ENCODE data around the gene MOB3A. TPM values are rescaled to one million over a fixed set of nuclear protein-coding genes. Genes with fewer than 3 reads are reported as not detected.
A peak's percentile ranks its signal among the peaks of the same experiment; 100 is the strongest.
"Not testable (repeated sequence)": the region's sequence is repeated elsewhere in the genome, so short reads cannot be mapped to it uniquely, and the experiment has no call there.

The MOB3A gene
- total RNA-seq, 1 experiment from 2014 or later: 33.9 TPM

DNA sequence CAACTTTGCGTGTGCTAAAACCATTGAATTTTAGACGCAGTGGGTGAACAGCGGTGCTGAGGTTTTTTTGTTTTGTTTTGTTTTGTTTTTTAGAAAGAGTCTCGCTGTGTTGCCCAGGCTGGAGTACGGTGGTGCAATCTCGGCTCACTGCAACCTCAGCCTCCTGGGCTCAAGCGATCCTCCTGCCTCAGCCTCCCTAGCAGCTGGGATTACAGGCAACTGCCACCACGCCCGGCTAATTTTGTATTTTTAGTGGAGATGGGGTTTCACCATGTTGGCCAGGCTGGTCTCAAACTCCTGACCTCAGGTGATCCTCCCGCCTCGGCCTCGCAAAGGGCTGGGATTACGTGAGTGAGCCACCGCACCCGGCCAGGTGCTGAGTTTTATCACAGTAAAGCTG is 61.9 kb downstream of the MOB3A start:
- not testable (repeated sequence) for DNase-seq (ENCODE audit: low read depth)

DNA sequence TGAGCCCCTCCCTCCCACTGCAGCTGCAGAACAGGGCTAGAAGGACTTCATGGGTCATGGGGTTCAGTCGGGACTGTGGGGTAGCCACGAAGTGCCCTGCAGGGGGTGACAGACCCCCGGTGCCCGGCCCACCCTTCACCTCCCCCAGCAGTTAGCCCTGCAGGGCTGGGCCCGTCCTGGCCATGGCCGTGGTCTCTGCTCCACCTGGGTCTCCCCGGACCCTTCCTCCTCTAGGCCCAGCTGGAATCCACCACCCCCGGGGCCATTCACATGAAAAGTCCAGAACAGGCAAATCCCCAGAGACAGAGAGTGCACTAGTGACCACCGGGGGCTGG is 62.3 kb downstream of the MOB3A start:
- no peak for DNase-seq (ENCODE audit: low read depth)

DNA sequence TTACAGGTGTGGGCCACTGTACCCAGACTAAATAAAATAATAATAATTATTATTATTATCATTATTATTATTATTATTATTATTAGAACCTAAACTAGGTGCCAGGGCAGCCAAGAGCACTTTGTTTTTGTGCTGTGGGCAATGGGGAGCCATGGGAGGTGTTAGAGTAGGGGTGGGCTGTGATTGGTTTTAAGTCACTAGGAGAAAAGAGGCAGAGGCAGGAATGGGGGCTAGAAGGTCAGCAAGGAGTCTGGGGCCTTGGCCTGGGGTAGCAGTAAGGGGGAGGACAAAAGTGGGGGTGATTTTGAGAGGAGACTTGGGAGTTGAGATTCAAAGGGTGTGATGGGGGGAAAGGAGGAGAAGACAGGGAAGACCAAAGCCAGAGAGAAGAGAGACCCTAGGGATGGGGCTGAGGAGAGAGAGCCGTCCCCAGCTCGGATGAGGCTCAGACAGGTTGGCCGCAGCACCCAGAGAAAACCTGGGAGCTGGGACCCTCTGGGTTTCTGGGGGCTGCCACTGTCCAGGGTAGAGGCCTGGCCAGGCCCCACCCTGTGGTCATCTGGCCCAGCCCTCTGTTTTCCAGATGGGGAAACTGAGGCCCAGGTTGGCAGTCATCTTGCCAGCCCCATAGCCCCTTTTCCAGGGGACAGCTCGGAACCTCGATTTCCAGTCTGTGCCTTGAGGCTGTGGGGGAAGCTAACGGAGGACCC is 62.9 kb downstream of the MOB3A start:
- DNase-seq (ENCODE audit: low read depth): no peak

DNA sequence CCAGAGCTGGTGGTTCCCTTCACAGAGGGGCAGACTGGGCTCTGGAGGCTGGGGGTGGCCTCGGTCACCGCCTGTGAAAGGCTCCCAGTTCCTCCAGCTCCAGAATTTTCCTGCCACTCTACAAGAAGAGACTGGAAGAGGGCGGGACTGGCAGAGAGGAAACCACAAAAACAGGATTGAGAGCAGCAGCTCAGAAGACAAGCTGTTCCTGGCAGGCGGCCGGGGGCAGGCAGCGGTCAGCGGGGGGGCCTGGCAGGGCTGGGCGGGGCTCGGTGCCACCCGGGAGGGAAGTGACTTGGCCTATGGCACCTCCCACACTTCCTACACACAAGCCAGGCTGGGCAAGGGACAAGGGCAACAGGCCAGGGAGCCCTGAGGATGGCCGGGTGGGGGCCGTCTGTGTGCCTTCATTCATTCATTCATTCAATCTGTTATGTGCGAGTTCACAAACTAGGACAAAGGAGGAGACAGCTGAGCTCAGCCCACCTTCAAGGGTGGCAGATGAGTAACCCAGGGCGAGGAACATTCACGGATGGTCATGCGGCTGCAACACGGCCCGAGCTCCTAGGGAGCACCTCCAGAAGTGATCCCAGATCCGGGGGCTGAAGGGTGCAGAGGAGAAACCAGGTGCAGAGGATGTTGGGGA is 63.7 kb downstream of the MOB3A start:
- peak; percentile 96 for DNase-seq (ENCODE audit: low read depth)

DNA sequence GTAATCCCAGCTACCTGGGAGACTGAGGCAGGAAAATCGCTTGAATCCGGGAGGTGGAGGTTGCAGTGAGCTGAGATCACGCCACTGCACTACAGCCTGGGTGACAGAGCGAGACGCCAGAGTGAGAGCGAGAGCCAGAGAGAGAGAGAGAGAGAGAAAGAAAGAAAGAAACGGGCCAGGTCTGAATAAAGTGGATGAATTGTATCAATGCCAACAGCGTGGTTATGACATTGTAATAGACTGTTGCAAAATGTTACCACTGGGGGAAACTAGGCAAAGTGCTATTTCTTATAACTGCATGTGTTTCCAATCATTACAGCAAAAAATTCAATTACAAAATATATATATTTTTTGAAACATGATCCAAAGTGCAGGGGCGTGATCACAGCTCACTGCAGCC is 68.8 kb downstream of the MOB3A start:
- DNase-seq (ENCODE audit: low read depth): peak; percentile 59

DNA sequence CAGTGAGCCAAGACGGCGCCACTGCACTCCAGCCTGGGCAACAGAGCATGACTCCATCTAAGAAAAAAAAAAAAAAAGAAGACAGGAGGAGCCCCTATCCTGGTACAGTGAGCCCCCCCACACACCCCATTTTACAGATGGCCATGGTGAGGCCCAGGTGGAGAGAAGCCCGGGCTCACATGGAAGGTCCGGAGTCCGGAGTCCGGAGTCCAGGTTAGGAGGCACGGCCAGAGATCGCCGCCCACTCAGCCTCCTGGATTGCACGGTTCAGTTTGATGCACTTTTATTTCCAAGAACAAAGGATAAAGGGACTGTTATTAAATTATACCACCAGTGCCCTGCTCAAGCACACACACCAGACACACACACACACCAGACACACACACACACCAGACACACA is 69.4 kb downstream of the MOB3A start:
- DNase-seq (ENCODE audit: low read depth): no peak

DNA sequence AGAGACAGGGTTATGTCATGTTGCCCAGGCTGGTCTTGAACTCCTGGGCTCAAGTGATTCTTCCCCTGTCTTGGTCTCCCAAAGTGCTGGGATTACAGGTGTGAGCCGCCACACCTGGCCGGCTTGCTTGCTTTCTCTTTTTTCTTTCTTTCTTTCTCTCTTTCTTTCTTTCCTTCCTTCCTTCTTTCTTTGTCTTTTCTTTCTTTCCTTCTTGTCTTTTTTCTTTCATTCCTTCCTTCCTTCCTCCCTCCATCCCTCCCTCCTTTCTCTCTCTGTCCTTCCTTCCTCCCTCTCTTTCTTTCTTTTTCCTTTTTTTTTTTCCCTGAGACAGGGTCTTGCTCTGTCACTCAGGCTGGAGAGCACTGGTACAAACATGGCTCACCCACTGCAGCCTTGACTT is 73.8 kb downstream of the MOB3A start:
- DNase-seq (ENCODE audit: low read depth): no peak

DNA sequence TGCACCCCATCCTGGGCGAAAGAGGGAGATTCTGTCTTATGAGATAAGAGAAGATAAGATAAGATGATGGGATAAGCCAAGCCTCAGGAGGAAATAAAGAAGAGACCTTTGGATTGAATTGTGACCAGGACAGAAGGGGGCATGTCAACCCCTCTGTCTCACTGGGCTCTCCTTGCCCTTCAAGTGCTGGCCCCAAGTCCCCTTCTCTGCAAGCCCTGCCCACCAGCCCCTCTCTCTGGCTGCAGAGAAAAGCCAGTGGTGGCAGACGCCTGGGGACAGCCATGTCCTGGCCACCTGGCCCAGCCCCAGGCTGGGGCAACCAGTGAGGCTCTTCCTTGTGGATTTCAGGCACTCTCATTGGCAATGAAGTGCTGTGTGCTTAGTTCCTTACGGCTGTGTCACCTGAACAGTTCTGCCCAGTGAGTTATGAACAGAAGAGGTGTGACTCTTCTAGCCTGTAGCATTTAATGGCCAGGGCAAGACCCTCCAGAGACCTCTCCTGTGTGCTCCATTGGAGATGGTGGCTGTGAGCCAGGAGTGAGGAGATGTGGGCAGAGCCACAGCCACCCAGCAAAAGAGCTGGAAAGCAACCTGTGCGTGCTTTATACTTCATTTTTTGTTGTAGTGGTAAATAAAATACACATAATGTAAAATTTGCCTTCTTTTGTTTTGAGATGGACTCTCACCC is 74.5 kb downstream of the MOB3A start:
- no peak for DNase-seq (ENCODE audit: low read depth)

Other genes starting within 250 kb of the MOB3A start
- 8.7 and 9.0 TPM in 2 replicates for gene REXO1, start 247.8 kb downstream of the MOB3A start, total RNA-seq (2014; rRNA removed)
- 9.4 and 13.6 TPM in 2 replicates for gene KLF16, start 232.7 kb downstream of the MOB3A start, total RNA-seq (2014; rRNA removed)
- 118 and 132 TPM in 2 replicates for gene ABHD17A, start 210.8 kb downstream of the MOB3A start, total RNA-seq (2014; rRNA removed)
- gene ADAT3, start 190.9 kb downstream of the MOB3A start, total RNA-seq (2014; rRNA removed): 6.0 and 7.6 TPM in 2 replicates
- 105 and 147 TPM in 2 replicates for gene SCAMP4, start 190.9 kb downstream of the MOB3A start, total RNA-seq (2014; rRNA removed)
- 96.0 and 103 TPM in 2 replicates for gene CSNK1G2, start 155.2 kb downstream of the MOB3A start, total RNA-seq (2014; rRNA removed)
- gene BTBD2, start 80.6 kb downstream of the MOB3A start, total RNA-seq (2014; rRNA removed): 69.4 and 76.1 TPM in 2 replicates
- 44.0 and 49.5 TPM in 2 replicates for gene MKNK2, start 45.1 kb downstream of the MOB3A start, total RNA-seq (2014; rRNA removed)
- gene IZUMO4, start 589 bp upstream of the MOB3A start, total RNA-seq (2014; rRNA removed): 0.83 and 1.2 TPM in 2 replicates
- gene AP3D1, start 55.2 kb upstream of the MOB3A start, total RNA-seq (2014; rRNA removed): 112 and 125 TPM in 2 replicates
- 7.4 and 7.5 TPM in 2 replicates for gene DOT1L, start 67.6 kb upstream of the MOB3A start, total RNA-seq (2014; rRNA removed)
- gene PLEKHJ1, start 140.0 kb upstream of the MOB3A start, total RNA-seq (2014; rRNA removed): 92.4 and 100 TPM in 2 replicates
- gene SF3A2, start 140.5 kb upstream of the MOB3A start, total RNA-seq (2014; rRNA removed): 31.7 and 41.6 TPM in 2 replicates
- 13.8 and 14.1 TPM in 2 replicates for gene AMH, start 153.0 kb upstream of the MOB3A start, total RNA-seq (2014; rRNA removed)
- gene JSRP1, start 160.1 kb upstream of the MOB3A start, total RNA-seq (2014; rRNA removed): 219 TPM in 2 replicates
- 0.19 and 0.63 TPM in 2 replicates for gene PEAK3, start 185.8 kb upstream of the MOB3A start, total RNA-seq (2014; rRNA removed)
- not detected in 2 replicates for gene LINGO3, start 211.8 kb upstream of the MOB3A start, total RNA-seq (2014; rRNA removed)
- gene LSM7, start 232.3 kb upstream of the MOB3A start, total RNA-seq (2014; rRNA removed): 195 and 198 TPM in 2 replicates
- gene SPPL2B, start 232.4 kb upstream of the MOB3A start, total RNA-seq (2014; rRNA removed): 25.3 and 26.1 TPM in 2 replicates

Data from LHCN-M2 (cell line).